GM10248 (cell line): ENCODE measurements around the gene ARIH2.

Experiments used
- CTCF ChIA-PET: fragments of 300-600 bp; sonication (Branson Sonifier 250); formaldehyde crosslinking; extraction: SDS; loops from one replicate; lab custom pipeline; 2021; ENCODE audit warnings: antibody characterized with exemption; lab: Yijun Ruan, JAX
- POLR2A ChIA-PET: fragments of 350-650 bp; sonication (Branson Sonifier 250); formaldehyde crosslinking; extraction: SDS; loops from one replicate; lab custom pipeline; 2020; ENCODE audit warnings: antibody characterized with exemption; lab: Yijun Ruan, JAX
- DNase-seq: peaks from one replicate; pipeline ENCODE4 v3.0.0; 2012; ENCODE audit errors: extremely low spot score
- TF ChIP-seq, protein P1 (sequence below): IDR thresholded peaks from 2 replicates; pipeline ENCODE4 v1.5.1; 2012; ENCODE audit warnings: mild to moderate bottlenecking, low read depth; ENCODE audit errors: extremely low read depth, missing control alignments, control extremely low read depth

The ARIH2 gene

DNA sequence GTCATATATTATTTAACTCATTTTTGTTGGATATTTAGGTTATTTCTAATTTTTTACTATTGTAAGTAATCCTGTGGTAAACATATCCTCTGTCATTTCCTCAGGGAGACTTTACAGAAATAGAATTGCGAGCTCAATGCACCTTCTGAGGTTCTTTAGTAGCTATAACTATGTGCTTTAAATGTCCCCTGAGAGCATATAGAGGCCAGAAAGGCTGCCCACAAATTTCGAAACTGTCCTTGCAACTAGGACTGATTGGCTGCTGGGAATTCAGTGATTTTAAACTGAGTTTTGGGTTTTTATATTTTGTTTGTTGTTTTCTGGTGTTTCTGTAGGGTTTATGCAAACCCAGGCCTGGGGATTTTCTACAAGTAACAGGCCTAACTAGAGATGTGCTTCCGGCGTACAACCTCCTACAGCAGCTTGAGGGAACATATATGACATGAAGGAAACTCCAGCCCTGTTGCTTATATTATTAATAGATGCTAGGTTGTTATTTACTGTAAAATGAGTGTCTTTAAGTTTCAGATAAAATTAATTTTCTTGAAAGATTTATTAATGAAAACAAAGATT is 42.3 kb downstream of the ARIH2 start:
- peak; percentile 47 for DNase-seq
- POLR2A ChIA-PET = no interaction called here
- TF ChIP-seq, protein P1, sequence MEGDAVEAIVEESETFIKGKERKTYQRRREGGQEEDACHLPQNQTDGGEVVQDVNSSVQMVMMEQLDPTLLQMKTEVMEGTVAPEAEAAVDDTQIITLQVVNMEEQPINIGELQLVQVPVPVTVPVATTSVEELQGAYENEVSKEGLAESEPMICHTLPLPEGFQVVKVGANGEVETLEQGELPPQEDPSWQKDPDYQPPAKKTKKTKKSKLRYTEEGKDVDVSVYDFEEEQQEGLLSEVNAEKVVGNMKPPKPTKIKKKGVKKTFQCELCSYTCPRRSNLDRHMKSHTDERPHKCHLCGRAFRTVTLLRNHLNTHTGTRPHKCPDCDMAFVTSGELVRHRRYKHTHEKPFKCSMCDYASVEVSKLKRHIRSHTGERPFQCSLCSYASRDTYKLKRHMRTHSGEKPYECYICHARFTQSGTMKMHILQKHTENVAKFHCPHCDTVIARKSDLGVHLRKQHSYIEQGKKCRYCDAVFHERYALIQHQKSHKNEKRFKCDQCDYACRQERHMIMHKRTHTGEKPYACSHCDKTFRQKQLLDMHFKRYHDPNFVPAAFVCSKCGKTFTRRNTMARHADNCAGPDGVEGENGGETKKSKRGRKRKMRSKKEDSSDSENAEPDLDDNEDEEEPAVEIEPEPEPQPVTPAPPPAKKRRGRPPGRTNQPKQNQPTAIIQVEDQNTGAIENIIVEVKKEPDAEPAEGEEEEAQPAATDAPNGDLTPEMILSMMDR = no peak
- CTCF ChIA-PET = interaction anchor here (1.0 to 1.4 kb wide), 5 partner anchors 9 to 47 kb away, joined by 3 to 4 read pairs (median 3); partner anchors contain the start of gene WDR6

DNA sequence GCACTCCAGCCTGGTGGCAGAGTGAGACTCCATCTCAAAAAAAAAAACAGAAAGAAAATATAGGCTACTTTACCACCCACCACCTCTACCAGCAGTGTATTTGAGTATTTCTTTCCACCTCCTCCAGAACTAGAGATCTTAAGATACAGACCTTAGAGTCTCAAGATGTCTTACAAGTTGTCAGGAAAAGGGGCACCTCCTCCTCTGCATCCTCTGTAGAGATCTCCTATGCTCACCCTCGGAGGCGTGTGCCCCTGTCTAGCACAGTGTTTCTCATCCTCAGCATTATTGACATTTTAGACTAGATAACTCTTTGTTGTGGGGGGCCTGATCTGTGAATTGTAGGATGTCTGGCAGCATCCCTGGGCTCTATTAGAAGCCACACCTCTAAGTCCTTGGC is 43.7 kb downstream of the ARIH2 start:
- ChIA-PET CTCF (no interaction called here), POLR2A (no interaction called here)
- no peak for DNase-seq
- TF ChIP-seq, protein P1 = no peak

DNA sequence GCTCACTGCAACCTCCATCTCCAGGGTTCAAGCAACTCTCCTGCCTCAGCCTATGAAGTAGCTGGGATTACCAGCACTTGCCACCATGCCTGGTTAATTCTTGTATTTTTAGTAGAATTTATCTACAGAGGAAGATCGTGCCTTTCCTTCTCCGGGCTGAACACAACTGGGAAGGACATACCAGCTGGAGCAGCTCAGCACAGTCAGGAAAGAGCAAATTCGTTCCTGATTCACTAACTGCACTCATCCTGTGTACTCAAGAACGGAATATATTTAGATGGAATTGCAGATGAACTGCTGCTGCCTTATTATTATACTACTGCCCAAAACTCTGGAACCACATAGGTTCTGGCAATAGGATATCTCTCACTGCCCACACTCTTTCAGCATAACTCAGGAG is 44.3 kb downstream of the ARIH2 start:
- ChIA-PET POLR2A (no interaction called here), CTCF (no interaction called here)
- TF ChIP-seq, protein P1 = no peak
- DNase-seq = no peak

DNA sequence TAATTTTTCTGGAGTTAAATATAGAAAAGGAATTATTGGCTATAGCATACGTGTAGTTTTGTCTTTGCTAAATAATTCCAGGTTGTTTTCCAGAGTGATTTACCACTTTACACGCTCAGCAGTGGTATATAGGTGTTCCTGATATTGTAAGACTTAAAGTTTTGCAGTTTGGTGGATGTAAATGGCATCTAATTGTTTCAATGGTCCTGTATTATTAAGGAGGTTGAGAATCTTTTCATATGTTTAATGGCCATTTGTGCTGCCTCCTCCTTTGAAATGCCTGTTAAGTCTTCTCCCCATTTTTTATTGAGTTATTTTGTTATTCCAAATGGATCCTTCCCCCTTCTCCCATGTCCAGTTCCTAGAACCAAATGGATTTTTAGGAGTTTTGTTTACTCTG is 44.9 kb downstream of the ARIH2 start:
- ChIA-PET CTCF (no interaction called here), POLR2A (no interaction called here)
- TF ChIP-seq, protein P1 = no peak
- no peak for DNase-seq

- TF ChIP-seq, protein P1 = no peak
- no peak for DNase-seq
- POLR2A ChIA-PET = no interaction called here
- CTCF ChIA-PET = interaction anchor here (0.7 to 2.0 kb wide), 2 partner anchors 9 to 22 kb away, joined by 3 to 4 read pairs; no protein-coding TSS in a partner anchor
Measured at GRCh38 chr3:48966367-48966766, 47.7 kb downstream of the ARIH2 start.

DNA sequence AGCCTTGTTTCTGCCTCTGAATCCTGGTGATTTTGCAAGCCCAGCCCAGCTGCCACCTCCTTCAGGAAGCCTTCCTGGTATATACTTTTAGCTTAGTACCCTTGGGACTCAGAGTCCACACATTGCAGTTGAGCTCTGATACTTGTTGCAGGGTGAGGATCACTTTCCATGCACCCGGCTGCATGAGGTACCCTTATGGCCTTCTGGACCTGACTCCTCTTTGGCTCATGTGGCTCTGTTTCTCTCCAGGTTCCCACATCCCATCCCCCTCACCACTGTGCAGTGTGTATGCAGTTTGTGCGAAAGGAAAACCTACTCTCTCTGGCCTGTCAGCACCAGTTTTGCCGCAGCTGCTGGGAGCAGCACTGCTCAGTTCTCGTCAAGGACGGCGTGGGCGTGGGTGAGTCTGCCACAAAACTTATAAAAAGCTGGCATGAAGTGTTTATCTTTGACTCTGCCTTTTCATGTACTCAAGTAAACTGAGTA is 48.3 kb downstream of the ARIH2 start:
- no peak for DNase-seq
- TF ChIP-seq, protein P1 = no peak
- CTCF ChIA-PET = interaction anchor here (0.7 to 2.0 kb wide), 2 partner anchors 8 to 22 kb away, joined by 3 to 4 read pairs; no protein-coding TSS in a partner anchor
- POLR2A ChIA-PET = no interaction called here
